Activated T-helper 1 cell treated with anti-CD3 and anti-CD28 coated beads, Interleukin-12 subunit alpha, Interleukin-12 subunit beta, Interleukin-2, Interleukin-4 antibody, amounts not matched to agents 30 ng/mL and 10 ng/mL and 1 ng/mL, durations not matched to agents 14 hours and 24 hours and 36 hours (primary cell): ENCODE results near the gene MMP7. TPM values are rescaled to one million over a fixed set of nuclear protein-coding genes. Genes with fewer than 3 reads are reported as not detected.

Experiments
- DNase-seq: peaks from one replicate; pipeline ENCODE4 v3.0.0; 2021; ENCODE audit warnings: low spot score
- H3K27ac Mint-ChIP-seq: one replicate; pipeline ENCODE4 v1.8.0; 2021; ENCODE audit warnings: mild to moderate bottlenecking, mixed read lengths
- H3K27me3 Mint-ChIP-seq: one replicate; pipeline ENCODE4 v1.8.0; 2022; ENCODE audit warnings: mild to moderate bottlenecking, moderate library complexity, mixed read lengths; ENCODE audit not compliant: insufficient read depth
- H3K36me3 Mint-ChIP-seq: one replicate; pipeline ENCODE4 v1.8.0; 2021; ENCODE audit warnings: low read depth, mixed read lengths
- H3K4me1 Mint-ChIP-seq: one replicate; pipeline ENCODE4 v1.8.0; 2021; ENCODE audit warnings: low read depth, mixed read lengths
- H3K4me3 Mint-ChIP-seq: one replicate; pipeline ENCODE4 v1.8.0; 2021; ENCODE audit warnings: mild to moderate bottlenecking, moderate library complexity, mixed read lengths
- H3K9me3 Mint-ChIP-seq: one replicate; pipeline ENCODE4 v1.8.0; 2021; ENCODE audit warnings: mixed read lengths
- intact Hi-C: fragments of 100-400 bp; cut with micrococcal nuclease; formaldehyde crosslinking; loops from one replicate; pipeline ENCODE4 v1.15.1; 2024
- total RNA-seq: library from RNA; stranded (reverse); gene quantifications from 2 replicates; pipeline ENCODE4 v1.2.3, GENCODE V29; 2022

Gene MMP7
- total RNA-seq, 1 donor from 2014 or later = not detected

DNA sequence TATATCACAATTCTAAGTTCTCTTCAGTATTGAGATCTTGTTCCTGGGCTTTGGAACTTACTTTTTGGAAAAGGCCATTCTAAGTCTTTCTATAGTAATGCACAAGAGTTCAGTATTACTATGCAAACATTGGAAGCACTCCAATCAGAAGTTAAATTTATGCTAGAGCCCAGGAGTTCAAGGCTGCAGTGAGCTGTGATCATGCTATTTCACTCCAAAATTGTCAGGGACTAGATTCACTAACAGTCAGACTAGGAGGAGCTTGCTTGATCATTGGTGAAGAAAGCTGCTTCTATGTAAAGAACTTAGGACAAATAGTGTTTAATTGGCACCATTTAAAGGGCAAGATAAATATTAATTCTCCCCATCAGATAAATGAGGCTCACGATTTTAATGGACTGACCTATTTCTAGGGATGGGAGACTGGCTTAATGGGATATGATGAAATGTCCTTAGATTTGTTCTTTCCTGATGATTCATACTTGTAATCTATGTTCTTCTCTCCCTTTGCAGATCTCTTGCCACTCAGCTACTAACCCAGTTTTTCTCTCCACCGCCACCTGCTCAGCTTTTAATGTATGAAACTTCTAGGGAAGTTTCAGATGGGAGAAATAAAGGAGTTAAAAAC is 45.3 kb downstream of the MMP7 start:
- H3K27me3 Mint-ChIP-seq = peaks cover 2% of the 10 kb centered on the region
- H3K4me3 Mint-ChIP-seq = no peak overlapping the region
- no peak for DNase-seq
- H3K9me3 Mint-ChIP-seq = no peaks in the 10 kb centered on the region
- H3K27ac Mint-ChIP-seq = no peak overlapping the region
- H3K36me3 Mint-ChIP-seq = no peaks in the 10 kb centered on the region
- H3K4me1 Mint-ChIP-seq = peaks cover 30% of the 10 kb centered on the region
- intact Hi-C loops = no loop called here

GRCh38 chr11:102482433-102482832 is 48.1 kb downstream of the MMP7 start:
- Mint-ChIP-seq H3K9me3 (no peaks in the 10 kb centered on the region), H3K4me1 (peaks cover 28% of the 10 kb centered on the region), H3K27me3 (peaks cover 2% of the 10 kb centered on the region), H3K36me3 (no peaks in the 10 kb centered on the region), H3K27ac (no peak overlapping the region), H3K4me3 (no peak overlapping the region)
- no peak for DNase-seq
- intact Hi-C loops = no loop called here

DNA sequence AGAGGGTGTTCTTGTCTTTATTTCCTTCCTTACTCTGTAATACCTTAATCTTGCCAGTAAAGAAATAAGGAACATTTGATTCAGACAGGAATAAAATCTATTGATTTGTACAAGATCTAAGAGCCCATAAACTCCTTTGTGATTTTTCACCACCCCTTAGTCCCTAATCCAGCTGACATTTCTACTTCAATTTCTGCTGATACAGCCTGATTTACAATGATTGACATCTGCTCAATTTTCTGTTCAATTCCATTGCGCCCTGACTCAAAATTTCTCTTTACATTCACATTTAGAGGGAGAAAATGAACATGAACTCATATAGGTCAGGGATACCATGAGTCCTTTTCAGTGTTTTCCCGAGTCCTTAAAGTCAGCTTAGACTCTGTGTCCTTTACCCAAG is 50.8 kb downstream of the MMP7 start:
- Mint-ChIP-seq H3K9me3 (no peaks in the 10 kb centered on the region), H3K27me3 (peaks cover 2% of the 10 kb centered on the region), H3K4me3 (no peak overlapping the region), H3K4me1 (peaks cover 39% of the 10 kb centered on the region), H3K27ac (no peak overlapping the region), H3K36me3 (no peaks in the 10 kb centered on the region)
- intact Hi-C loops = no loop called here
- DNase-seq = no peak

DNA sequence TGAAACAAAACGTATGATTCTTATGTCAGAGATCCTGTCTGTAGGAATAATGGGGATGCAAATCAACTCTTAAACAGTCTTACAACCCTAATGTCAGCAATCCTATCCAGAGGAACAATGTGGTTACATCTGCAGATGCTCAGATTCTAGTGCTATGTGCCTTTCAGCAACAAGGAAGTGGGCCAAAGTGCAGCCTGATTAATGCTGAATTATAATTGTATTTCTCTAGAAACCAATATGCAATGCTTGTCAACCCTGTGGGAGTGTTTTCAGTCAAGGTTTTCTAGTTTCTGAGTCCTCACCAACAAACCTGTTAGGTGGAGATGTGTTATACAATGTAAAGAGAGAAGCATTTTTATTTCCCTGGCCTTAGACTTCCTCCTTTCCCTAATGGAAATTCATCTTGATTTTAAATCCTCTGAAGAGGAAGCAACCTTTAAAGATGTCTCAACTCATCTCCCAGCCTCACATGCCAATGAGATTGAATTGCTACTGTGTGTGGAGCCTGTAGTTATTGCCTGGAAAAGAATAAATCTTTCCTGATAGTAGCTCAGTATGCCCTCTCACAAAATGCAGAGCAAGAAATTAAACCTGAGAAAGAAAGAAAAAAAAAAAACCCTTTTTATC is 51.8 kb downstream of the MMP7 start:
- Mint-ChIP-seq H3K4me3 (no peak overlapping the region), H3K27ac (no peak overlapping the region), H3K9me3 (no peaks in the 10 kb centered on the region), H3K27me3 (no peaks in the 10 kb centered on the region), H3K36me3 (no peaks in the 10 kb centered on the region), H3K4me1 (peaks cover 48% of the 10 kb centered on the region)
- no peak for DNase-seq
- intact Hi-C loops = no loop called here

DNA sequence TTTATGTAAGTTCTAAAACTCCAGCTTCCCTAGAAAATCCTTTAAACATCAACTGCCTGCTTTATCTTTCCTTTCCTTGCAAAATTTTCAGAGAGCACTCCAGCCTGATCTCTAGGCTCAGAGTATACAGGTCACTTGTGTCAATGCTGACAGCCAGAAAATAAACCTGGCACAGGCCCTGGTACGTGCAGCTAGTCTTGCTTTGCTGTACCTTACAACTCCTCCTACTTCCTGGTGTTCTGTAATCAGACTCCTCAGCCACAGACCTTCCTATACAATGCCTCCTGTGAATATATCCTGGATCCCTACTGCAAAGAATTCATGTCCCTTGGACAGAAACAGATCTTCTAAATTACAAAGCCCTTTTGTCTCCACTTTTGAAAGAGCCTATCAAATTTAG is 53.7 kb downstream of the MMP7 start:
- Mint-ChIP-seq H3K9me3 (no peaks in the 10 kb centered on the region), H3K36me3 (peaks cover 5% of the 10 kb centered on the region), H3K4me3 (peak overlapping the region; percentile 40), H3K27ac (peak overlapping the region; percentile 88), H3K4me1 (peaks cover 64% of the 10 kb centered on the region), H3K27me3 (peaks cover 2% of the 10 kb centered on the region)
- intact Hi-C loops = loop anchor here (1.0 kb wide), 2 partner anchors 8 to 18 kb away; no protein-coding TSS in a partner anchor
- no peak for DNase-seq

- H3K27ac Mint-ChIP-seq = peak overlapping the region; percentile 88
- intact Hi-C loops = loop anchor here (1.0 kb wide), 1 partner anchor 19 kb away; no protein-coding TSS in a partner anchor
- H3K27me3 Mint-ChIP-seq = peaks cover 2% of the 10 kb centered on the region
- peaks cover 5% of the 10 kb centered on the region for H3K36me3 Mint-ChIP-seq
- peaks cover 71% of the 10 kb centered on the region for H3K4me1 Mint-ChIP-seq
- no peak for DNase-seq
- no peak overlapping the region for H3K4me3 Mint-ChIP-seq
- H3K9me3 Mint-ChIP-seq = no peaks in the 10 kb centered on the region
Measured at GRCh38 chr11:102476069-102476468, 54.5 kb downstream of the MMP7 start.

DNA sequence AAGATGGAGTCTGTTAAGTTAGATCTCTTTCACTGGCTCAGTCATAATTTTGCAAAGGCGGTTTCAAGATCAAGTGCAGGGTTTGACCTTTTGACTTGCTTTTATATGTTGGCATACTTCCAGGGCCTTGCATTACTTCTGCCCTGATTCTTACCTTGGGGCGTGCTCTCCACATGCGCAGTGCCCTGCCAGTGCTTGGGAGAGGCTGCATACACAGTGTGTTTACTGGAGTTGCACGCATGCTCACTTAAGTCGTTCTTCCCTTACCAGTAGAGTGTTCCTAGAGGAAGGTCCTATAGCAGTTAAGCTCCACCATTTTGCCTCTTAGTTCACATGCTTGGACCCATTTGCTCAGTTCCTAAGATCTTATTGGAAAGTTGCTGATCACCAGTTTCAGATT is 57.0 kb downstream of the MMP7 start:
- DNase-seq = no peak
- H3K4me3 Mint-ChIP-seq = no peak overlapping the region
- peaks cover 5% of the 10 kb centered on the region for H3K36me3 Mint-ChIP-seq
- intact Hi-C loops = no loop called here
- no peak overlapping the region for H3K27ac Mint-ChIP-seq
- H3K9me3 Mint-ChIP-seq = no peaks in the 10 kb centered on the region
- H3K4me1 Mint-ChIP-seq = peaks cover 86% of the 10 kb centered on the region
- H3K27me3 Mint-ChIP-seq = peaks cover 2% of the 10 kb centered on the region

GRCh38 chr11:102472127-102472526 is 58.4 kb downstream of the MMP7 start:
- intact Hi-C loops = no loop called here
- peaks cover 5% of the 10 kb centered on the region for H3K36me3 Mint-ChIP-seq
- H3K27ac Mint-ChIP-seq = no peak overlapping the region
- no peaks in the 10 kb centered on the region for H3K9me3 Mint-ChIP-seq
- H3K4me1 Mint-ChIP-seq = peaks cover 86% of the 10 kb centered on the region
- H3K4me3 Mint-ChIP-seq = no peak overlapping the region
- peaks cover 2% of the 10 kb centered on the region for H3K27me3 Mint-ChIP-seq
- DNase-seq = no peak

DNA sequence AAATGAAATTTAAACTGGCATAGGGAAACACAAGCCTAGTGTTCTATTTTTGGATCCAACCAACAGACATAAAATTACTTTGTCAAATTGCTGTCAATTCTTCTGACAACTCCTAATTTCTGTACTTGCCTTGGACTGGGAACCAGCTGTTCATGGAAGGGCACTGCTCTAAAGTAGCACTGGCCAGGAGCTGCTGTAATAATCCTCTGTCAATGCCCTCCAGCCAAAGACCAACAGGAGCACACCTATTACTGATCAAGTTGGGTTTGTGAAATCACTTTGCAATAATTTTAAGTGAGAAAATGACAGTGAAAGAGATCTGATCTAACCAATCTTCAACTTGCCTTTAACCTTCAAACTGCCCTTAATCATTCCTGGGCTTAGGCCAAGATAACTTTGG is 59.1 kb downstream of the MMP7 start:
- Mint-ChIP-seq H3K4me1 (peaks cover 86% of the 10 kb centered on the region), H3K4me3 (no peak overlapping the region), H3K27me3 (peaks cover 2% of the 10 kb centered on the region), H3K9me3 (no peaks in the 10 kb centered on the region), H3K36me3 (peaks cover 5% of the 10 kb centered on the region), H3K27ac (no peak overlapping the region)
- intact Hi-C loops = no loop called here
- DNase-seq = no peak

Other genes with a start within 250 kb of the MMP7 start
- 101 and 108 TPM in 2 replicates for gene BIRC3, start 213.3 kb downstream of the MMP7 start, total RNA-seq
- gene BIRC2, start 183.5 kb downstream of the MMP7 start, total RNA-seq = 30.6 and 33.3 TPM in 2 replicates
- 206 and 231 TPM in 2 replicates for gene TMEM123, start 78.0 kb downstream of the MMP7 start, total RNA-seq
- gene MMP20, start 94.6 kb upstream of the MMP7 start, total RNA-seq = not detected in 2 replicates
- gene MMP27, start 175.0 kb upstream of the MMP7 start, total RNA-seq = not detected in 2 replicates
- gene MMP8, start 194.2 kb upstream of the MMP7 start, total RNA-seq = not detected in 2 replicates
- gene MMP10, start 249.9 kb upstream of the MMP7 start, total RNA-seq = not detected in 2 replicates